ENCODE data around the gene TMEM192.
A peak's percentile ranks its signal among the peaks of the same experiment; 100 is the strongest.
"Not testable (repeated sequence)": the region's sequence is repeated elsewhere in the genome, so short reads cannot be mapped to it uniquely, and the experiment has no call there.

Gene TMEM192

DNA sequence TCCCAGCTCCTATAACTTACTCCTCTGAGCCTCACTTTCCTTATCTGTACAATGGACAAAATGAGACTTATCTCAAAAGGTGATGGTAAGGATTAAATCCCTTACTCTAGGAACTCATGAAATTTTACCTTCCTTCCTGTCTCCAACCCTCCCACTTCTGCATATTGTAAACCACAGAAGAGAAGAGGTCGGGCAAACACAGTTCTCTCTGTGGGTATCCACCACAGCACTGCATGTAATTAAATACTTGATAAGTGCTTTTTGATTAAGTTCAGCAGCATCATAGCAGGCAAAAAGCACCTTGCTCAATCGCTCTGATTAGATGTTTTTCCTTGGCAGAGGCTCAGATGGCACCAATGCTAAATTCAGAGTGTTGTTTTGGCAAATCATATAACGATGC is 17.3 kb upstream of the TMEM192 start:
- DNase-seq (ENCODE audit: low read depth, low spot score) = no peak
- TF ChIP-seq, protein P1, sequence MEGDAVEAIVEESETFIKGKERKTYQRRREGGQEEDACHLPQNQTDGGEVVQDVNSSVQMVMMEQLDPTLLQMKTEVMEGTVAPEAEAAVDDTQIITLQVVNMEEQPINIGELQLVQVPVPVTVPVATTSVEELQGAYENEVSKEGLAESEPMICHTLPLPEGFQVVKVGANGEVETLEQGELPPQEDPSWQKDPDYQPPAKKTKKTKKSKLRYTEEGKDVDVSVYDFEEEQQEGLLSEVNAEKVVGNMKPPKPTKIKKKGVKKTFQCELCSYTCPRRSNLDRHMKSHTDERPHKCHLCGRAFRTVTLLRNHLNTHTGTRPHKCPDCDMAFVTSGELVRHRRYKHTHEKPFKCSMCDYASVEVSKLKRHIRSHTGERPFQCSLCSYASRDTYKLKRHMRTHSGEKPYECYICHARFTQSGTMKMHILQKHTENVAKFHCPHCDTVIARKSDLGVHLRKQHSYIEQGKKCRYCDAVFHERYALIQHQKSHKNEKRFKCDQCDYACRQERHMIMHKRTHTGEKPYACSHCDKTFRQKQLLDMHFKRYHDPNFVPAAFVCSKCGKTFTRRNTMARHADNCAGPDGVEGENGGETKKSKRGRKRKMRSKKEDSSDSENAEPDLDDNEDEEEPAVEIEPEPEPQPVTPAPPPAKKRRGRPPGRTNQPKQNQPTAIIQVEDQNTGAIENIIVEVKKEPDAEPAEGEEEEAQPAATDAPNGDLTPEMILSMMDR (IDR thresholded peaks at IDR 0.05; ENCODE audit: insufficient read depth, low read length, missing control alignments) = no peak
- H3K4me3 ChIP-seq (ENCODE audit: low read depth, low read length) = no peak overlapping the region
- ChIA-PET CTCF (interaction anchor here (1.4 to 6.9 kb wide), 12 partner anchors 8 to 338 kb away, joined by 4 to 117 read pairs (median 12); partner anchors contain the start of genes MSMO1 and TMEM192), POLR2A (no interaction called here)

DNA sequence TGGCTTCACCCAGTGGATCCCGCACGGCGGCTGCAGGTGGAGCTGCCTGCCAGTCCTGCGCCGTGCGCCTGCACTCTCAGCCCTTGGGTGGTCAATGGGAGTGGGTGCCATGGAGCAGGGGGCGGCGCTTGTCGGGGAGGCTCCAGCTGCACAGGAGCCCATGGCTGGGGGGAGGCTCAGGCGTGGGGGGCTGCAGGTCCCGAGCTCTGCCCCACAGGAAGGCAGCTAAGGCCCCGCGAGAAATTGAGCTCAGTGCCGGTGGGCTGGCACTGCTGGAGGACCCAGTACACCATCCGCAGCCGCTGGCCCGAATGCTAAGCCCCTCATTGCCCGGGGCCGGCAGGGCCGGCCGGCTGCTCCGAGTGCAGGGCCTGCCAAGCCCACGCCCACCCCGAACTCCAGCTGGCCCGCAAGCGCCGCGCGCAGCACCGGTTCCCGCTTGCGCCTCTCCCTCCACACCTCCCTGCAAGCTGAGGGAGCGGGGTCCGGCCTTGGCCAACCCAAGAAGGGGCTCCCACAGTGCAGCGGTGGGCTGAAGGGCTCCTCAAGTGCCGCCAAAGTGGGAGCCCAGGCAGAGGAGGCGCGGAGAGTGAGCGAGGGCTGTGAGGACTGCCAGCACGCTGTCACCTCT is 13.3 kb upstream of the TMEM192 start:
- POLR2A ChIA-PET; H3K4me3 ChIP-seq (ENCODE audit: low read depth, low read length); DNase-seq (ENCODE audit: low read depth, low spot score): not testable (repeated sequence)
- CTCF ChIA-PET = interaction anchor here (1.3 kb wide), 1 partner anchor 338 kb away, joined by 3 read pairs; no protein-coding TSS in a partner anchor

DNA sequence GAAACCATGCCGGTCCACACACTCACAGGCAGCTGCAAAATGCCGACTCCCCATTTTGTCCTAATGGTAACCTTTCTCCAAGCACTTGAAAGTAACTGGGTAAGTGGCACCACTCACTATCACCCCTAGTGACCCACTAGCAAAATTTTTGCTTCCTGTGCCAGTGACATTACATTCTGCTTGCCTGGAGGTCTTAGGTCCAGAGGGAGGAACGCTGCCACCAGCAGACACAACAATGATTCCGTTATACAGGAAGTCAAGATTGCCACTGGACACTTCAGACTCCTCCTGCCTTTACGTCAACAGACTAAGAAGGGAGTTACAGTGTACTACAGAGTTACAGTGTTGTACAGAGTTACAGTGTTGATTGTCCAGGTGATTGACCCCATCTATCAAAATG is 11.8 kb upstream of the TMEM192 start:
- POLR2A ChIA-PET = no interaction called here
- no peak overlapping the region for H3K4me3 ChIP-seq (ENCODE audit: low read depth, low read length)
- CTCF ChIA-PET = interaction anchor here (1.3 kb wide), 1 partner anchor 340 kb away, joined by 3 read pairs; no protein-coding TSS in a partner anchor
- TF ChIP-seq, protein P1 (IDR thresholded peaks at IDR 0.05; ENCODE audit: insufficient read depth, low read length, missing control alignments) = no peak
- no peak for DNase-seq (ENCODE audit: low read depth, low spot score)

DNA sequence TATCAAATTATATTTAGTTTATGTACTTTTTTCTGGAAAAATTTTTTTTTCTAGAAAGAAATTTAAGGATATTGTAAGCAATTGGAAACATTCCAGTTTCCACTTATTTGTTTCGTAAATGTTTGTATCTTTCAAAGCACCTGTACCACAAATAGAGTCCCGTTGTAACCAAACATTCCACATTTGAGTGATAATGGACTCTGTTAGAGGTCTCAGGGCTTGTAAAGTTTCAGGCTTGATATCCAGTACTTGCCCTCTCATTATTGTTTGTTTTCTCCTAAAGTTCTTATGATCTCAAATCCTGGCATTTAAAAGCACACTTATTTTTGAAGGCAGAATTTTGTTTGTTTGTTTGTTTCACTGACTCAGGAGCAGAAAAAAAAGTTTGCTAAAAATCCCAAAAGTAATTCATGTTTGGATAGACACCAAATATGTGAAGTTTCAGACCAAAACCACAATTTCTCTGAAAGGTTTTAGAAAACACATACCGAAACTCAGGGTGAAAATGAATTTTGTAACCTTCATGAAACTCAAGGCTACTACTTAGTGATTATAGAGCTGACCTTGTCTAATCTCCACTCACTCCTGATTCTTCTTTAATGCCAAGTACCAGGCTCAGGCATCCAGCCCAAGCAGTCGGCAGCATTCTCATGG is 5.7 kb upstream of the TMEM192 start:
- H3K4me3 ChIP-seq (ENCODE audit: low read depth, low read length) = no peak overlapping the region
- TF ChIP-seq, protein P1 (IDR thresholded peaks at IDR 0.05; ENCODE audit: insufficient read depth, low read length, missing control alignments) = no peak
- CTCF ChIA-PET = interaction anchor here (6.1 kb wide), 1 partner anchor 14 kb away, joined by 47 read pairs; no protein-coding TSS in a partner anchor
- POLR2A ChIA-PET = no interaction called here
- no peak for DNase-seq (ENCODE audit: low read depth, low spot score)

DNA sequence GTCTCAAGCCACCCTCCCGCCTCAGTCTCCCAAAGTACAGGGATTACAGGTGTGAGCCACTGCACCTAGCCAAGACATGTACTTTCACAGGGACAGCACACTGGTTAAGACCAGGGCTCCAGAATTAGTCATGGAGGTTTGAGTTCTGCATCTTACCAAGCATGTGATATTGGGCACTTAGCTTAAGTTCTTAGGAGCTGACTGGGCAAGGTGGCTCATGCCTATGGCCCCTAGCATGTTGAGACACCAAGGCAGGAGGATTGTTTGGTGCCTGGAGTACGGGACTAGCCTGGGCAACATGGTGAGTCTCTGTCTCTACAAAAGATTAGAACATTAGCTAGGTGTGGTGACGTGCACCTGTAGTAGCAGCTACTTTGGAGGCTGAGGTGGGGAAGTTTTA is 2.6 kb upstream of the TMEM192 start:
- no peak overlapping the region for H3K4me3 ChIP-seq (ENCODE audit: low read depth, low read length)
- ChIA-PET CTCF (interaction anchor here (0.9 kb wide), 2 partner anchors 10 to 20 kb away, joined by 3 read pairs; no protein-coding TSS in a partner anchor), POLR2A (no interaction called here)
- TF ChIP-seq, protein P1 (IDR thresholded peaks at IDR 0.05; ENCODE audit: insufficient read depth, low read length, missing control alignments) = no peak
- no peak for DNase-seq (ENCODE audit: low read depth, low spot score)

DNA sequence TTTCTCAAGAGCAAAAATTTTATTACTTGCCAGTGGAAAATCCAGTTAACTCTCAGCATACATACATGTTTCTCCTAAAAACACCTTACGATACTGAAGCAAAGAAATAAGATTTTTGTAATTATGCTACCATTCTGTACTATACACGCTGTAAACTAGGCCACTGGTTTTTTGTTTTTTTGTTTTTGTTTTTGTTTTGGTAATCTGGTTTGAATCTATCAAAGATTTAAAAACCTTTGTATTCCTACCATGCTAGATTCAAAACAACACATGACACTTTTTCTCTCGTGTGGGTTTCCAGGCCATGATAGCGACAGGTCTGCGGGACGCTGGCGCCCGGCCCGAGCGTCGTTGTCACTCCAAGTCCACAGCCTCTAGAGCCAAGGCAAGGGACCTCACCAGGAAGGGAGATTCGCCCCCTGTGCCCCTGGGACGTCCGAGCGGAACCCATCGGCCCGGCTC is 723 bp downstream of the TMEM192 start:
- CTCF ChIA-PET = interaction anchor here (1.3 to 3.1 kb wide), 8 partner anchors 8 to 353 kb away, joined by 3 to 20 read pairs (median 7); no protein-coding TSS in a partner anchor

More for the DNA sequence above, 723 bp downstream of the TMEM192 start:
- no peak for DNase-seq (ENCODE audit: low read depth, low spot score)
- POLR2A ChIA-PET = no interaction called here
- TF ChIP-seq, protein P1 (IDR thresholded peaks at IDR 0.05; ENCODE audit: insufficient read depth, low read length, missing control alignments) = no peak
- peak overlapping the region; percentile 89 for H3K4me3 ChIP-seq (ENCODE audit: low read depth, low read length)
